OCI-LY7 (cell line): ENCODE results near the gene CLUH. TPM values are rescaled to one million over a fixed set of nuclear protein-coding genes. Genes with fewer than 3 reads are reported as not detected.

Source experiments
- BruUV-seq: library from RNA; stranded (reverse); fragments of 400-500 nt; replicated peaks from 2 replicates; lab custom pipeline; 2021; lab: Mats Ljungman, UMichigan
- CTCF ChIA-PET: fragments of 300-600 bp; sonication (Branson Sonifier 250); formaldehyde crosslinking; loops from one replicate; lab custom pipeline; 2022; ENCODE audit warnings: antibody characterized with exemption; ENCODE audit not compliant: unreplicated experiment; lab: Charles Lee
- POLR2A ChIA-PET: fragments of 300-600 bp; sonication (Branson Sonifier 250); formaldehyde crosslinking; loops from one replicate; lab custom pipeline; 2022; ENCODE audit warnings: antibody characterized with exemption; lab: Charles Lee
- DNase-seq: peaks from one replicate; pipeline ENCODE4 v3.0.0-alpha.2; 2015; ENCODE audit warnings: low spot score
- H2AFZ ChIP-seq: fragments of 200-600 bp; sonication (generic), shearing (Covaris generic); 2 replicates; pipeline ENCODE4 v1.6.1; 2014; ENCODE audit warnings: mild to moderate bottlenecking, antibody characterized with exemption, low read length, moderate library complexity
- H3K27ac ChIP-seq: fragments of 200-600 bp; sonication (generic); 2 replicates; pipeline ENCODE4 v1.5.1; 2014; ENCODE audit warnings: mixed run types, low read depth, mild to moderate bottlenecking, moderate library complexity, low read length, inconsistent platforms; ENCODE audit not compliant: poor library complexity, severe bottlenecking
- H3K36me3 ChIP-seq: fragments of 200-600 bp; sonication (generic); 2 replicates; pipeline ENCODE4 v1.6.1; 2014; ENCODE audit warnings: mild to moderate bottlenecking, antibody characterized with exemption, low read length, moderate library complexity, mixed read lengths; ENCODE audit not compliant: insufficient read depth
- H3K4me1 ChIP-seq: fragments of 200-600 bp; sonication (generic); 2 replicates; pipeline ENCODE4 v1.5.1; 2014; ENCODE audit warnings: mild to moderate bottlenecking, low read length; ENCODE audit not compliant: insufficient read depth, poor library complexity, severe bottlenecking
- H3K4me2 ChIP-seq: fragments of 200-600 bp; sonication (generic); 2 replicates; pipeline ENCODE4 v1.6.1; 2014; ENCODE audit warnings: mild to moderate bottlenecking, low read length
- H3K4me3 ChIP-seq: fragments of 200-600 bp; sonication (generic); 2 replicates; pipeline ENCODE4 v1.5.1; 2014; ENCODE audit warnings: mild to moderate bottlenecking, low read depth, low read length; ENCODE audit not compliant: poor library complexity, severe bottlenecking
- H3K79me2 ChIP-seq: fragments of 200-600 bp; sonication (generic); 2 replicates; pipeline ENCODE4 v1.6.1; 2016; ENCODE audit warnings: low read depth, mild to moderate bottlenecking, low read length, moderate library complexity, mixed read lengths; ENCODE audit not compliant: insufficient read depth
- H3K9me2 ChIP-seq: fragments of 200-600 bp; sonication (generic); 2 replicates; pipeline ENCODE4 v1.6.1; 2016; ENCODE audit warnings: mild to moderate bottlenecking, low read length, mixed read lengths; ENCODE audit not compliant: insufficient read depth
- H3K9me3 ChIP-seq: fragments of 200-600 bp; sonication (generic); 2 replicates; pipeline ENCODE4 v1.6.1; 2014; ENCODE audit warnings: mild to moderate bottlenecking, mixed run types, low read length, mixed read lengths
- H4K20me1 ChIP-seq: fragments of 200-600 bp; sonication (generic); 2 replicates; pipeline ENCODE4 v1.6.1; 2014; ENCODE audit warnings: mild to moderate bottlenecking, antibody characterized with exemption, low read length, moderate library complexity, mixed read lengths; ENCODE audit not compliant: insufficient read depth
- EZH2phosphoT487 ChIP-seq: fragments of 200-600 bp; sonication (generic); IDR thresholded peaks from 2 replicates; pipeline ENCODE4 v1.6.1; 2018; ENCODE audit warnings: low read depth, borderline replicate concordance, mild to moderate bottlenecking, mixed run types, antibody characterized with exemption, low read length, moderate library complexity, mixed read lengths
- intact Hi-C: fragments of 100-400 bp; cut with micrococcal nuclease; formaldehyde crosslinking; loops from one replicate; pipeline ENCODE4 v1.10.0; 2022; ENCODE audit not compliant: unreplicated experiment
- total RNA-seq, 2 experiments: library from RNA; depleted of rRNA in 1 of 2; stranded (reverse); fragments of >200 nt in 1 of 2; shearing (Covaris generic) in 1 of 2; gene quantifications; 2 replicates each; pipeline ENCODE4 v1.2.3, GENCODE V29; 2014 to 2022
- TF ChIP-seq, protein P1 (sequence below): fragments of 200-600 bp; sonication (generic); conservative IDR thresholded peaks from 2 replicates; pipeline ENCODE4 v1.5.1; 2014; ENCODE audit warnings: mild to moderate bottlenecking, antibody characterized with exemption, low read length, moderate library complexity, mixed read lengths

Gene CLUH
- total RNA-seq, 2 experiments from 2014 or later, result 96.3 to 132 TPM

DNA sequence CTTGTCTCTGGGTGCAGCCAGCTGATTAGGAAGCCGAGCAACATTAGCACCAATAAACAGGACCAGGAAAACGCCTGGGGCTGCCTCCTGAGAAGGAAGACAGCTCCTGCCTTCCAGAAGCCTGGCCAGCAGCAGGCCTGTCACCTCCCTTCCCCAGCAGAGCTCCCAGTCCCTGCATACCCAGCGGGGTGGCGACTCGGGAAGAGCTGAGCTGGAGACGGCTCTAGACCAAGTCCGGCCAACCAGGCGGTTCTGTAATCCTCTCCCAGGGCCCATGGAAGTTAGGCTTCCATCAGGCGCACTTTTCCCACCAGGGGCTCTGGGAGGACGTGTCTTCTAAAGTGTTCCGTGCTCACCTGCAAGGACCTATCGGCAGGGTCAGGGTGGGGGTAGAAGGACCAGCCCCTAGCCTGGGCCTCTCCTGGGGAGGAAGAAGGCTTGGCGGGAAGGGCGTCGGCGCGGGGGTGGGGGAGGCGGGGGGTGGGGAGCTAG, 12.0 kb upstream of the CLUH start:
- TF ChIP-seq, protein P1, sequence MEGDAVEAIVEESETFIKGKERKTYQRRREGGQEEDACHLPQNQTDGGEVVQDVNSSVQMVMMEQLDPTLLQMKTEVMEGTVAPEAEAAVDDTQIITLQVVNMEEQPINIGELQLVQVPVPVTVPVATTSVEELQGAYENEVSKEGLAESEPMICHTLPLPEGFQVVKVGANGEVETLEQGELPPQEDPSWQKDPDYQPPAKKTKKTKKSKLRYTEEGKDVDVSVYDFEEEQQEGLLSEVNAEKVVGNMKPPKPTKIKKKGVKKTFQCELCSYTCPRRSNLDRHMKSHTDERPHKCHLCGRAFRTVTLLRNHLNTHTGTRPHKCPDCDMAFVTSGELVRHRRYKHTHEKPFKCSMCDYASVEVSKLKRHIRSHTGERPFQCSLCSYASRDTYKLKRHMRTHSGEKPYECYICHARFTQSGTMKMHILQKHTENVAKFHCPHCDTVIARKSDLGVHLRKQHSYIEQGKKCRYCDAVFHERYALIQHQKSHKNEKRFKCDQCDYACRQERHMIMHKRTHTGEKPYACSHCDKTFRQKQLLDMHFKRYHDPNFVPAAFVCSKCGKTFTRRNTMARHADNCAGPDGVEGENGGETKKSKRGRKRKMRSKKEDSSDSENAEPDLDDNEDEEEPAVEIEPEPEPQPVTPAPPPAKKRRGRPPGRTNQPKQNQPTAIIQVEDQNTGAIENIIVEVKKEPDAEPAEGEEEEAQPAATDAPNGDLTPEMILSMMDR, result no peak
- TF ChIP-seq EZH2phosphoT487, result no peak
- Histone ChIP-seq H3K79me2 (no peaks in the 10 kb centered on the region), H3K4me2 (no peak overlapping the region), H3K9me3 (no peaks in the 10 kb centered on the region), H2AFZ (no peak overlapping the region), H3K9me2 (no peaks in the 10 kb centered on the region), H3K4me3 (no peak overlapping the region), H4K20me1 (no peaks in the 10 kb centered on the region), H3K36me3 (no peaks in the 10 kb centered on the region), H3K4me1 (no peaks in the 10 kb centered on the region), H3K27ac (no peak overlapping the region)
- ChIA-PET POLR2A (no interaction called here), CTCF (no interaction called here)
- DNase-seq, result no peak
- no TSS peak for BruUV-seq
- intact Hi-C loops, result no loop called here

DNA sequence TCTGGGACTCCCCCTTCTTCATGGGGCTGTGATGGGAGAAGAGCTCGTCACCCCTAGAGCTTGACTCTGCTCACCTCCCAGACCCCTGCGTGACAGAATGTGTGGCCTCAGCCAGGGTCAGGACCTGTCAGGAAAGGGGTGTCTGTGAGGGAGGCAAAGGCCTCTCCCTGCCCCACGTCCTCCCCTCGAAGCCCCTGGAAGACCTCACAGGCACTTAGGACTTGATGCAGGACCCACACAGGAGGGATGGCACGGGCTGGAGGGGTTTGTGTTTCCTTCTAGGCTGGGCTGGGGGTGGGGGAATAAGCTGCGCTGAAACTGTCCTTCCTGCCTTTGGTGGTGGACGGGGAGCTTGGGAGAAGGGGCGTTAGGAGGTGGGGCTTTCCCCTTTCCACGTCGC, 11.0 kb upstream of the CLUH start:
- Histone ChIP-seq H3K79me2 (no peaks in the 10 kb centered on the region), H3K4me3 (no peak overlapping the region), H3K9me2 (no peaks in the 10 kb centered on the region), H3K9me3 (no peaks in the 10 kb centered on the region), H3K4me1 (no peaks in the 10 kb centered on the region), H4K20me1 (no peaks in the 10 kb centered on the region), H3K4me2 (no peak overlapping the region), H3K36me3 (no peaks in the 10 kb centered on the region), H2AFZ (no peak overlapping the region), H3K27ac (no peak overlapping the region)
- no peak for DNase-seq
- ChIA-PET POLR2A (no interaction called here), CTCF (no interaction called here)
- intact Hi-C loops, result no loop called here
- BruUV-seq, result no TSS peak
- TF ChIP-seq EZH2phosphoT487, result no peak
- TF ChIP-seq, protein P1, result no peak

DNA sequence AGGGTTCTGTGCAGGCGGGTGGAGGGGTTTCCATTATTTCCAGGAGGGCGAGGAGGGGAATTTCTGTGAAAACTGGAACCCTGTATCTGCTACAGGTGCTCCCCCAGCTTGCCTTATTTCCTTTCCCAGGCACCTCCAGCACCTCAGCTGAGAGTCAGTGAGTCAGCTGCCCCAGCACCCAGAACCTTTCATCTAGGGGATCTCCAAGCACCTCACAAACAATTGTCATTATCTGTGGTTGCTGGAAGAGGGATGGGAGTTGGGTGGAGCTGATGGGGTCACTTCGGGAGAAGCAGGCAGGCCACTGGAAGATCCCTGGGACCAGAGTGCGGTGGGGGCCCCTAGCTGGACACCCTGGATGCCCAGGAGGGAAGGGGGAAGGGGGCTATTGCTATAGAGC, 10.0 kb upstream of the CLUH start:
- TF ChIP-seq, protein P1, result no peak
- no peak for TF ChIP-seq EZH2phosphoT487
- Histone ChIP-seq H3K9me3 (no peaks in the 10 kb centered on the region), H3K36me3 (no peaks in the 10 kb centered on the region), H3K4me2 (no peak overlapping the region), H3K79me2 (no peaks in the 10 kb centered on the region), H3K4me3 (no peak overlapping the region), H4K20me1 (no peaks in the 10 kb centered on the region), H3K27ac (no peak overlapping the region), H2AFZ (no peak overlapping the region), H3K4me1 (no peaks in the 10 kb centered on the region), H3K9me2 (no peaks in the 10 kb centered on the region)
- POLR2A ChIA-PET, result interaction anchor here (0.5 to 0.6 kb wide), 2 partner anchors 8 to 232 kb away, joined by 4 read pairs; no protein-coding TSS in a partner anchor
- BruUV-seq, result no TSS peak
- CTCF ChIA-PET, result no interaction called here
- DNase-seq, result no peak
- intact Hi-C loops, result no loop called here
